GM12891 (cell line): ENCODE measurements around the gene YIPF4.
"Not testable (repeated sequence)": the region's sequence is repeated elsewhere in the genome, so short reads cannot be mapped to it uniquely, and the experiment has no call there.

Experiments
- POLR2A ChIP-seq: IDR thresholded peaks from 2 replicates; pipeline ENCODE4 v1.6.1; 2011; ENCODE audit warnings: low read depth, low read length, control low read depth
- POLR2AphosphoS5 ChIP-seq: IDR thresholded peaks from 2 replicates; pipeline ENCODE4 v1.6.1; 2011; ENCODE audit warnings: low read depth, low read length, control low read depth
- POU2F2 ChIP-seq: IDR thresholded peaks from 2 replicates; pipeline ENCODE4 v1.6.1; 2011; ENCODE audit warnings: low read depth, mild to moderate bottlenecking, control low read depth, low read length, moderate library complexity
- TAF1 ChIP-seq: IDR thresholded peaks from 2 replicates; pipeline ENCODE4 v1.6.1; 2011; ENCODE audit warnings: low read depth, low read length, control low read depth

DNA sequence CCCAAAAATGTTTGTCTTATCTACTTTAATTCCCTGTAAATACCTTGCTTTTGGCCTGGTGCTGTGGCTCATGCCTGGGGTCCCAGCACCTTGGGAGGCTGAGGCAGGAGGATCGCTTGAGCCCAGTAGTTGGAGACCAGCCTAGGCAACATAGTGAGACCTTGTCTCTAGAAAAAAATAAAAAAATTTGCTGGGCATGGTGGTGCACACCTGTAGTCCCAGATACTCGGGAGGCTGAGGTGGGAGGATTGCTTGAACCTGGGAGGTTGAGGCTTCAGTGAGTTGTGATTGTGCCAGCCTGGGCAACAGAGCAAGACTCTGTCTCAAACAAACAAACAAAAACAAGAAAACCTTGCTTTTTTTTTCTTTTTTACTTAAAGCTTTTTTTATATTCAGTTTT, 85.3 kb downstream of the YIPF4 start:
- TF ChIP-seq POU2F2, POLR2A, POLR2AphosphoS5, TAF1: not testable (repeated sequence)
